Transverse colon (tissue), 4 donors: ENCODE results near the gene CAMTA1.

Source experiments
- CTCF ChIP-seq, 5 experiments: fragments of 200-600 bp in 3 of 5; fragments of 450-650 bp in 2 of 5; sonication (generic) in 3 of 5; IDR thresholded peaks; 1 replicate in 2 of 5; 2 replicates in 3 of 5; pipeline ENCODE4 v1.5.1; 2016 to 2017; ENCODE audit warnings: antibody characterized with exemption in 5 of 5, inconsistent platforms in 3 of 5, mild to moderate bottlenecking in 2 of 5, moderate library complexity in 1 of 5
- EP300 ChIP-seq: sonication (generic); formaldehyde crosslinking; IDR thresholded peaks from one replicate; pipeline ENCODE4 v1.6.1; 2017; ENCODE audit warnings: antibody characterized with exemption, low read depth
- POLR2A ChIP-seq: fragments of 450-650 bp; IDR thresholded peaks from one replicate; pipeline ENCODE4 v1.6.1; 2016; ENCODE audit warnings: antibody characterized with exemption, mild to moderate bottlenecking, moderate library complexity
- POLR2AphosphoS5 ChIP-seq, 3 donors: sonication (generic); formaldehyde crosslinking; IDR thresholded peaks; one replicate each; pipeline ENCODE4 v1.6.1; 2016; ENCODE audit warnings: antibody characterized with exemption in 3 of 3

GRCh38 chr1:7039590-7040220 lies 254.5 kb downstream of the CAMTA1 start:
- no peak for TF ChIP-seq CTCF (IDR thresholded peaks at IDR 0.05)
- TF ChIP-seq POLR2AphosphoS5 (IDR thresholded peaks at IDR 0.05), result no peak
- TF ChIP-seq POLR2A, result no peak
- TF ChIP-seq EP300, result no peak
